ENCODE results near the gene PROM2. TPM values are rescaled to one million over a fixed set of nuclear protein-coding genes. Genes with fewer than 3 reads are reported as not detected.

PROM2 gene
- total RNA-seq, 2 experiments from 2014 or later: 0.23 to 0.44 TPM

DNA sequence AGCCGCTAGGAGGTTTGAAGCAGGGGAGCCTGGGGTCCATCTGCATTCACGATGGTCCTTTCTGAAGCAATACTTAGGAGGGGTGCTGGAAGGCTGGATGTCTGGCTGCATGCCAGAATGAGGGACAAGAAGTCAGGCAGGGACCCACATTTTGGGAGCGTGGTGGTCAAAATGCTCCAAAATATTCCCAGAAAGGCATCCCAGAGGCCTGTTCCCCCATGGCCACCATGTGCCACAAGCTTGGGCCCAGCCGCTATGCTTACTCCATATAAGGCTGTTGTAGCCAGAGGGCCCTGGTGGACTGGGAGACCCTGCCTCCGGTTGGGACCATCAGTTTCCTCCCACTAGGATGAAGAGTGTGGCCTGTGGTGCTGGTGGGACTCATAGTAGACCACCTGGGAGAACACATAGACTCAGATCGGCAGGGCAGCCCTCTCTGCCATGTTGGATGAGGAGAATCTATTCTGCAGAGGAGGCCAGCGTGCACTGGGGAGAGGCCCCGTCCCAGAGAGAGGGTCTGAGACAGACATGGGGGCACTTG is 3.6 kb upstream of the PROM2 start:
- H3K36me3 Mint-ChIP-seq (ENCODE audit: low read depth): no peaks in the 10 kb centered on the region
- CTCF ChIA-PET: no interaction called here
- no peak overlapping the region for H3K4me3 Mint-ChIP-seq
- H3K4me1 Mint-ChIP-seq: no peaks in the 10 kb centered on the region
- no peak for DNase-seq
- POLR2A ChIA-PET: no interaction called here
- no peak overlapping the region for H3K27ac Mint-ChIP-seq
- no peak for ATAC-seq
- H3K9me3 Mint-ChIP-seq (ENCODE audit: low read depth): no peaks in the 10 kb centered on the region
- no peaks in the 10 kb centered on the region for H3K27me3 Mint-ChIP-seq
- intact Hi-C loops (cut with DNase I, micrococcal nuclease): no loop called here

DNA sequence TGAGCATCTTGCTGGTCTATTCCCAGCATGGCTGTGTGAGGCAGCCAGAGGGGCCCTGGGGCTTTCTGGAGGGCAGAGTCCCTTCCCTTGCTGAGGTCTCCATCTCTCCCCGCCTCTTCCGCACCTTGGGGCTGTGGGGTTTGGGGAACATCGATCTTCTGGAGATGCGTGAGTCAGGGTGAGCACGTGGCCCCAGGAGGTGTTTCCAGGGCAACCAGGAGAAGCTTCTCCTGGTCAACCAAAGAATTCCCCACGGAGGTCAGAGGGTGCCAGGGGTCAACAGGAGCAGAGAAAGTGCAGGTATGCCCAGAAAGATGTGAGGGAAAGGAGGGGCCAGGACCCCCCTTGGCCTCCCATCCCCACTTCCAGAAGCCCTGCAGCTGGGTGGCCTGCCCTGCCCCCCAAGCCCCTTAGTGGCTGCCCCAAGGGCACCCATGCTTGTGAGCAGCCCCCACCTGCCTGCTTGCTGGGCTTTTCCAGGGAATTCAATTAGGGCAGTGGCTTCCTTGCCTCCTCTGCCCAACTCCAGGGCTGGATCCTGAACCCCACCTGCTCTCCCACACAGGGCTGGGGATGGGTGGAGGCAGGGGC is 2.8 kb upstream of the PROM2 start:
- CTCF ChIA-PET: no interaction called here

DNA sequence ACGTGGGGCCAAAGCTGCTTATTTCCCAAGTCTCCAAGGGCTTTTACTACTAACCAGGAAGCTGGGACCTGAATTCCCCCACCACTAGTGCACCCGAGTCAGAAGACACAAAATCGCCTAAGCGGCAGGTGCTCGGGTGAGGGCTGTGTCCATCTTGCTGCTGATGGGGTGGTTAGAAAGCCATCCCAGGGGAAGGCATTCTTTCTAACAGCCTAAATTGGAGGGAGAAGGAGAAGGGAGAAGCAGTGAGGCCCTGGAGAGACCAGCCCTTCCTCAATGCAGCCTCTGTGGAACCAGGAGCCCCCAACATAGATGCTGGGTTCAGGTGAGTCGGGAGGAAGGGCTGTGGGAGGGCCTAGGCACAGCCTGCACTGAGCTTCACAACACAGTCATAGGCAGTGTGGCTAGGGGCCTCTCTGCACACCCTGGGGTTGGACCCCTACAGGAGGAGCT is 1.9 kb upstream of the PROM2 start:
- Mint-ChIP-seq H3K4me1 (no peaks in the 10 kb centered on the region), H3K9me3 (ENCODE audit: low read depth) (no peaks in the 10 kb centered on the region), H3K27ac (no peak overlapping the region), H3K36me3 (ENCODE audit: low read depth) (no peaks in the 10 kb centered on the region), H3K27me3 (no peaks in the 10 kb centered on the region), H3K4me3 (no peak overlapping the region)
- ChIA-PET POLR2A (no interaction called here), CTCF (no interaction called here)
- no peak for ATAC-seq
- DNase-seq: no peak
- intact Hi-C loops (cut with DNase I, micrococcal nuclease): no loop called here

More for the DNA sequence above, 2.8 kb upstream of the PROM2 start:
- Mint-ChIP-seq H3K36me3 (ENCODE audit: low read depth) (no peaks in the 10 kb centered on the region), H3K9me3 (ENCODE audit: low read depth) (no peaks in the 10 kb centered on the region), H3K27ac (no peak overlapping the region), H3K4me1 (no peaks in the 10 kb centered on the region), H3K27me3 (no peaks in the 10 kb centered on the region), H3K4me3 (no peak overlapping the region)
- ATAC-seq (no peak), DNase-seq (no peak)
- POLR2A ChIA-PET: no interaction called here
- intact Hi-C loops (cut with DNase I, micrococcal nuclease): no loop called here

DNA sequence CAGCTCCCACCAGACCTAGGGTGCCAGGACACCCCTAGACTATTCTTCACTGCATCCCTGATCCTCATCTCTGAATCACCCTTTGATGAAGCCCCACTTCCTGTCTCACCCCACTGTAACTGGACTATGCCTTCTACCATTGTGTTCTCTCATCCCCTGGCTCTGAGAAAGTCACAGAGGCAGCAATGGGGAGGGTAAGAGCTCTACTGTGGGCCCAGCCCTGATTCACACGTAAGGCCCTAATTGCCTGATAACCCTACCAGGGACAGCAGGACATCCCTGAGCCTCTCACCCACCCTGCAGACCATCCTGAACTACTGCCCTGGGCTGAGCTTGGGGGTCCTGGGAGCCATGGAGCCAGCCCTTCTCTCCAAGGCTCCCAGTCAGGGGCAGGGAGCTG is 1.5 kb upstream of the PROM2 start:
- ATAC-seq (no peak), DNase-seq (no peak)
- ChIA-PET CTCF (no interaction called here), POLR2A (no interaction called here)
- H3K9me3 Mint-ChIP-seq (ENCODE audit: low read depth): no peaks in the 10 kb centered on the region
- no peaks in the 10 kb centered on the region for H3K27me3 Mint-ChIP-seq
- H3K27ac Mint-ChIP-seq: no peak overlapping the region
- no peak overlapping the region for H3K4me3 Mint-ChIP-seq
- no peaks in the 10 kb centered on the region for H3K36me3 Mint-ChIP-seq (ENCODE audit: low read depth)
- intact Hi-C loops (cut with DNase I, micrococcal nuclease): no loop called here
- no peaks in the 10 kb centered on the region for H3K4me1 Mint-ChIP-seq

DNA sequence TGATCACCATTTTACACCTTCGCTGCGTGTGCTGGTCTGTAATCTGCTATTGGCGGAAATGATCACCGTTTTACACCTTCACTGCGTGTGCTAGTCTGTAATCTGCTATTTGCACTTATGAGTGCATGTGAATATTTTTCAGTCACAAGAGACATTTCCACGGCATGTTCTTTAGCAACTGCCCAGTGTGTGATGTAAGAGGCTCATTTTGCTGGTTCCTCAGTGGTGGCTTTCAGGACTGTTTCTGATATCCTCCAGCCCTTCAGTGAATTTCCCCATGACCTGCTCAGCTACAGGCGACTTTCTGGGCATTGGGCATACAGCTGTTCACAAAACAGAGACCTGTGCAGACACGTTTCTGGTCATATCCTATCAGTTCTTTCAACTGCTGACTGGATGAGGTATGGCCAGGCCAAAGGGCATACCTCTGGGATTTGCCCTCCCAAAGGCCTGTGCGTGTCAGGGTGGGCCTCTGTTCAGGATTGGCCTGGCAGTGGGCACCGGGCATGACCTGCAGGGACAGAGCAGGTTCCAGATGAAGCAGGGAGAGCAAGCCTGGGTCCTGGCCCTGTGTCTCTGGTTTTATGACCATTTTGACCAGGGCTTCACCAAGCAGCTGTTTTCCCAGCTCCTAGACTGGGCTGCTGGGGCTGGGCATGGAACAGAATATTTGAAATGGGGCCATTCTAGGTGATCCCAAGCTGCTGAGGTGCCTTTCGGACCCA is 521 bp upstream of the PROM2 start:
- H3K9me3 Mint-ChIP-seq (ENCODE audit: low read depth): no peaks in the 10 kb centered on the region
- H3K4me3 Mint-ChIP-seq: no peak overlapping the region
- no peak for DNase-seq
- CTCF ChIA-PET: interaction anchor here (0.6 kb wide), 1 partner anchor 38 kb away, joined by 3 read pairs; no protein-coding TSS in a partner anchor
- H3K36me3 Mint-ChIP-seq (ENCODE audit: low read depth): no peaks in the 10 kb centered on the region
- no peaks in the 10 kb centered on the region for H3K27me3 Mint-ChIP-seq
- no peak overlapping the region for H3K27ac Mint-ChIP-seq
- ATAC-seq: no peak
- POLR2A ChIA-PET: no interaction called here
- no peaks in the 10 kb centered on the region for H3K4me1 Mint-ChIP-seq
- intact Hi-C loops (cut with DNase I, micrococcal nuclease): no loop called here

DNA sequence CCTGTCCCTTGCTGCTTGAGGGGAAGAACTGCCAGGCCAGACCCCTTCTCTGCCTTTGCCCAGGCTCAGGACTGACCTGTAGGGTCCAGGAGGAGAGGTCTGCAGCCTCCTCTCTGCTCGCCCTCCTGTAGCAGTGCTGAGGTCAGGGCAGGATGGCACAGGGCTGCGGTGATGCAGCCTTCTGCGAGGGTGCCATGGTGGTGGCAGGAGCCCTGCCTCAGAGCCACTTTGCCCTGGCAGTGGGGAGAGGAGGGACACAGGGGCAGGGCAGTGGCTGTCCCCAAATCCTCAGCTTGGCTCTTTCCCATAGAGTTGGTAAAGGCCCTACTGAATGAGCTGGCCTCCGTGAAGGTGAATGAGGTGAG is 884 bp downstream of the PROM2 start:
- H3K27me3 Mint-ChIP-seq: no peaks in the 10 kb centered on the region
- POLR2A ChIA-PET: no interaction called here
- no peaks in the 10 kb centered on the region for H3K4me1 Mint-ChIP-seq
- no peaks in the 10 kb centered on the region for H3K36me3 Mint-ChIP-seq (ENCODE audit: low read depth)
- no peak overlapping the region for H3K4me3 Mint-ChIP-seq
- no peak for DNase-seq
- H3K27ac Mint-ChIP-seq: no peak overlapping the region
- intact Hi-C loops (cut with DNase I, micrococcal nuclease): no loop called here
- ATAC-seq: no peak
- H3K9me3 Mint-ChIP-seq (ENCODE audit: low read depth): no peaks in the 10 kb centered on the region
- CTCF ChIA-PET: no interaction called here

DNA sequence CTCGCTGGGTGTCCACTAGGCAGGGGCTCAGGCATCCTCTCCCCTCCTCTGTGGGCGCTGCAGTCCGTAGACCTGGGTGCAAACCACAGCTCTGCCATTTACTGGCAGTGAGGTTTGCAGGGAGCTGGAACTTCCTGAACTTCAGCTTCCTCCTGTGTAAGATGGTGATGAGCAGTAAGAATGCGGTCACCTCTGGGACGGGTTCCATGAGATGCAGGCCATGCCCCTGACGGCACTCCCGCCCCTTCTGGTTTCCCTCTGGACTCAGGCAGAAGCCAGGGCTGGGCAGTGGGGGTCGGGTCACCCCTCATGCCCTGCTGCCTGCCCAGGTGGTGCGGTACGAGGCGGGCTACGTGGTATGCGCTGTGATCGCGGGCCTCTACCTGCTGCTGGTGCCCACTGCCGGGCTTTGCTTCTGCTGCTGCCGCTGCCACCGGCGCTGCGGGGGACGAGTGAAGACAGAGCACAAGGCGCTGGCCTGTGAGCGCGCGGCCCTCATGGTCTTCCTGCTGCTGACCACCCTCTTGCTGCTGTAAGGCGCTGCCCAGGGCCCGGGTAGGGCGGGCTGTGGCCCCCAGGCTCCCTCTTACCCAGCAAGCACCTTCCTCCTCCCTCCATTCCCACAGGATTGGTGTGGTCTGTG is 1.5 kb downstream of the PROM2 start:
- CTCF ChIA-PET: no interaction called here
- H3K27ac Mint-ChIP-seq: no peak overlapping the region
- no peak overlapping the region for H3K4me3 Mint-ChIP-seq
- intact Hi-C loops (cut with DNase I, micrococcal nuclease): no loop called here
- H3K36me3 Mint-ChIP-seq (ENCODE audit: low read depth): no peaks in the 10 kb centered on the region
- no peaks in the 10 kb centered on the region for H3K9me3 Mint-ChIP-seq (ENCODE audit: low read depth)
- ATAC-seq: no peak
- POLR2A ChIA-PET: no interaction called here
- DNase-seq: no peak
- no peaks in the 10 kb centered on the region for H3K4me1 Mint-ChIP-seq
- no peaks in the 10 kb centered on the region for H3K27me3 Mint-ChIP-seq

DNA sequence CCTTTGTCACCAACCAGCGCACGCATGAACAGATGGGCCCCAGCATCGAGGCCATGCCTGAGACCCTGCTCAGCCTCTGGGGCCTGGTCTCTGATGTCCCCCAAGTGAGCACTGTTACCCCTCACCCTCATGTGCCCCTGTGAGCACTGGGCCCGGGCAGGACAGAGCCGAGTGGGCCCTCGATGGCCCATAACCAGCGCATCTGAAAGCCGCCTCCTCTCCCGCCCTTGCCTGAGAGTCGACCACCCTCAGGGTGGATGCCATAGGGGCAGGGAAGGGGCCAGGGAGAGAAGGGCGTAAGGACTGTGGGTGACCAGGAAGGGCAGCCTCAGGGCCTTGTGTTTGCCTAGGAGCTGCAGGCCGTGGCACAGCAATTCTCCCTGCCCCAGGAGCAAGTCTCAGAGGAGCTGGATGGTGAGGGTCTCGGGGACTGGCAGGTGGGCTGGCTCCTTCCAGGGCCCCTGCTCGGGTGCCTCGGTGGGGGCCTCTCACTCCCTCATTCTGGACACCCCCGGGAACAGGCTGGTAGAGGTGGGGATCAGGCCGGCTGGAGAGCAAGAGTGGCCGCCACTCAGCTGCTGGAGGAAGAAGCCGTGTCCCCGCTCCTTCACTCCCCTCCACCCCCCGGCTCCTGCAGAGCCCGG is 2.1 kb downstream of the PROM2 start:
- intact Hi-C loops (cut with DNase I, micrococcal nuclease): no loop called here
- Mint-ChIP-seq H3K4me3 (no peak overlapping the region), H3K27ac (no peak overlapping the region), H3K4me1 (no peaks in the 10 kb centered on the region), H3K9me3 (ENCODE audit: low read depth) (no peaks in the 10 kb centered on the region), H3K36me3 (ENCODE audit: low read depth) (no peaks in the 10 kb centered on the region), H3K27me3 (no peaks in the 10 kb centered on the region)
- ChIA-PET CTCF (no interaction called here), POLR2A (no interaction called here)
- ATAC-seq (no peak), DNase-seq (no peak)

DNA sequence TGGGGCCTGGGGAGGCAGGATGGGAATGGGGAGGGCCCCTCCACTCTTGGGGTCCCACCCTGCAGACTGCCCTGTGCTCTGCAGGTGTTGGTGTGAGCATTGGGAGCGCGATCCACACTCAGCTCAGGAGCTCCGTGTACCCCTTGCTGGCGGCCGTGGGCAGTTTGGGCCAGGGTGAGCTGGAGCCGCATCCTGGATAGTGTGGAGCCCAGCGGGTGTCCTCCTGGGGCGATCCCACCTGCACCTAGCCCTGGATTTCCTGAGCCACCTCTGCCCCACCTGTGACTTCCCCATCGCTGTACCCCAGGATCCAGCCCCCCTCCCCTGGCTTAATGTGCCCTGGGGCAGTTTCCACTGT is 2.6 kb downstream of the PROM2 start:
- ATAC-seq (no peak), DNase-seq (no peak)
- Mint-ChIP-seq H3K27ac (no peak overlapping the region), H3K9me3 (ENCODE audit: low read depth) (no peaks in the 10 kb centered on the region), H3K27me3 (no peaks in the 10 kb centered on the region), H3K4me3 (no peak overlapping the region), H3K36me3 (ENCODE audit: low read depth) (no peaks in the 10 kb centered on the region), H3K4me1 (no peaks in the 10 kb centered on the region)
- CTCF ChIA-PET: interaction anchor here (0.8 to 1.1 kb wide), 2 partner anchors 57 to 116 kb away, joined by 5 to 7 read pairs; no protein-coding TSS in a partner anchor
- intact Hi-C loops (cut with DNase I, micrococcal nuclease): no loop called here
- POLR2A ChIA-PET: no interaction called here

DNA sequence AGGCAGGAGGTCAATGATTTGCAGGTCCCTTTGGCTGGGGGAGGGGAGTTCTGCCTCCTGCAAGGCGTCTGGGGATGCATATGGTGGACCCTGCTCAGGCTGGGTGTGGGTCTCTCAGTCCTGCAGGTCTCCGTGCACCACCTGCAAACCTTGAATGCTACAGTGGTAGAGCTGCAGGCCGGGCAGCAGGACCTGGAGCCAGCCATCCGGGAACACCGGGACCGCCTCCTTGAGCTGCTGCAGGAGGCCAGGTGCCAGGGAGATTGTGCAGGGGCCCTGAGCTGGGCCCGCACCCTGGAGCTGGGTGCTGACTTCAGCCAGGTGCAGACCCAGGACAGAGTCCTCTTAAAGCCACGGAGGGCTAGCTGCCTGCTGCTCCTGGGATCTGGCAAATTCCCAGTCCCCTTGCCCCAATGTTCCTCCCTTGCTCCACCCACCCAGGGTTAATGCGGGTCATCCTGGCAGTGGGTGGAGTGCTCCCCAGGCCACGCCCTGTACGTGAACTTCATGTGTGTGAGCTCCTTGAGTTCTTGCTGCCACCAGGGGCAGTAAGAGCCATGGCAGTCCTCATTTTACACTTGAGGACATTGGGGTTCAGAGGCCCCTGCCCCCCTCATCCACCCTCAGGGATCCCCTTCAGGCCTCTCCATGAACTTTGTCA is 3.1 kb downstream of the PROM2 start:
- Mint-ChIP-seq H3K4me1 (no peaks in the 10 kb centered on the region), H3K27ac (no peak overlapping the region), H3K4me3 (no peak overlapping the region), H3K9me3 (ENCODE audit: low read depth) (no peaks in the 10 kb centered on the region), H3K27me3 (no peaks in the 10 kb centered on the region), H3K36me3 (ENCODE audit: low read depth) (no peaks in the 10 kb centered on the region)
- ATAC-seq (no peak), DNase-seq (no peak)
- ChIA-PET POLR2A (no interaction called here), CTCF (interaction anchor here (0.7 to 1.1 kb wide), 3 partner anchors 46 to 115 kb away, joined by 3 to 7 read pairs (median 5); no protein-coding TSS in a partner anchor)
- intact Hi-C loops (cut with DNase I, micrococcal nuclease): no loop called here

DNA sequence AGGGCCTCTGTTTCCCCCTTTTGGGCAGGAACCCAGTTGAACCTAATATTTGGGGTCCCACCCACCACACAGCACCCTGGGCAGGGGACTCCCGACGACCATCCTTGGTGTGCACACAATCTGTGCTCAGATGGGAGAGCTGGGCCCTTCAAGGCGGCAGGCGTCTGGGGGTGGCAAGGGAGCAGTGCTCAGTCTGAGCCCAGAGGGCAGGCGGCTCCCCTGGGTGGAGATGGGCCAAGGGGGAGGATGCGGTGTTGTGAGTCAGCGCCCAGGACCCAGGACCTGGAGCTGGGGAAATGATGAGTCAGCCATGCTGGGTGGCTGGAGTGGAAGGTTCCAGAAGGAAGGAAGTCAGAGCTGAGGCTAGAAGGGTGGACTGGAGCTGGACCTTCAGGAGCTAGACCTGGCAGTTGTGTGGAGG is 3.8 kb downstream of the PROM2 start:
- Mint-ChIP-seq H3K4me3 (no peak overlapping the region), H3K4me1 (no peaks in the 10 kb centered on the region), H3K36me3 (ENCODE audit: low read depth) (no peaks in the 10 kb centered on the region), H3K27me3 (no peaks in the 10 kb centered on the region), H3K9me3 (ENCODE audit: low read depth) (no peaks in the 10 kb centered on the region), H3K27ac (no peak overlapping the region)
- ATAC-seq (no peak), DNase-seq (no peak)
- ChIA-PET POLR2A (no interaction called here), CTCF (interaction anchor here (0.7 kb wide), 1 partner anchor 47 kb away, joined by 3 read pairs; no protein-coding TSS in a partner anchor)
- intact Hi-C loops (cut with DNase I, micrococcal nuclease): no loop called here

Measured in activated CD4-positive, alpha-beta T cell treated with anti-CD3 and anti-CD28 coated beads for 36 hours (primary cell).